Activated B cell treated with CpG ODN at 0.5 μM for 24 hours (primary cell): Measurements from ENCODE around the gene LRRC74B. TPM values are rescaled to one million over a fixed set of nuclear protein-coding genes. Genes with fewer than 3 reads are reported as not detected.

Experiments
- ATAC-seq: fragments of 200-7000 bp; cut with Tn5 transposase; one replicate; pipeline ENCODE4 v1.10.0; 2021; ENCODE audit warnings: low read depth, mild to moderate bottlenecking, moderate library complexity
- CTCF ChIA-PET: fragments of 350-600 bp; sonication (Branson Sonifier 250); formaldehyde crosslinking; loops from one replicate; lab custom pipeline; 2021; ENCODE audit warnings: antibody characterized with exemption; lab: Charles Lee
- POLR2A ChIA-PET: fragments of 350-600 bp; sonication (Branson Sonifier 250); formaldehyde crosslinking; loops from one replicate; lab custom pipeline; 2021; ENCODE audit warnings: antibody characterized with exemption; lab: Charles Lee
- DNase-seq: peaks from one replicate; pipeline ENCODE4 v3.0.0; 2022
- H3K27ac Mint-ChIP-seq: one replicate; pipeline ENCODE4 v1.8.0; 2020; ENCODE audit warnings: mixed read lengths
- H3K27me3 Mint-ChIP-seq: one replicate; pipeline ENCODE4 v1.8.0; 2021; ENCODE audit warnings: mixed read lengths
- H3K36me3 Mint-ChIP-seq: one replicate; pipeline ENCODE4 v1.8.0; 2021; ENCODE audit warnings: low read depth, mixed read lengths
- H3K4me1 Mint-ChIP-seq: one replicate; pipeline ENCODE4 v1.8.0; 2021; ENCODE audit warnings: mixed read lengths
- H3K4me3 Mint-ChIP-seq: one replicate; pipeline ENCODE4 v1.8.0; 2020; ENCODE audit warnings: mild to moderate bottlenecking, mixed read lengths
- H3K9me3 Mint-ChIP-seq: one replicate; pipeline ENCODE4 v1.8.0; 2020; ENCODE audit warnings: mixed read lengths
- intact Hi-C: fragments of 100-400 bp; cut with micrococcal nuclease; formaldehyde crosslinking; loops from one replicate; pipeline ENCODE4 v1.15.1; 2024
- total RNA-seq: library from RNA; stranded (reverse); gene quantifications from 2 replicates; pipeline ENCODE4 v1.2.3, GENCODE V29; 2022
- TF ChIP-seq, protein P1 (sequence below): fragments of 200-600 bp; IDR thresholded peaks from one replicate; pipeline ENCODE4 v1.8.0; 2022; ENCODE audit warnings: antibody characterized with exemption, mild to moderate bottlenecking

LRRC74B gene
- total RNA-seq, 1 donor from 2014 or later = not detected

DNA sequence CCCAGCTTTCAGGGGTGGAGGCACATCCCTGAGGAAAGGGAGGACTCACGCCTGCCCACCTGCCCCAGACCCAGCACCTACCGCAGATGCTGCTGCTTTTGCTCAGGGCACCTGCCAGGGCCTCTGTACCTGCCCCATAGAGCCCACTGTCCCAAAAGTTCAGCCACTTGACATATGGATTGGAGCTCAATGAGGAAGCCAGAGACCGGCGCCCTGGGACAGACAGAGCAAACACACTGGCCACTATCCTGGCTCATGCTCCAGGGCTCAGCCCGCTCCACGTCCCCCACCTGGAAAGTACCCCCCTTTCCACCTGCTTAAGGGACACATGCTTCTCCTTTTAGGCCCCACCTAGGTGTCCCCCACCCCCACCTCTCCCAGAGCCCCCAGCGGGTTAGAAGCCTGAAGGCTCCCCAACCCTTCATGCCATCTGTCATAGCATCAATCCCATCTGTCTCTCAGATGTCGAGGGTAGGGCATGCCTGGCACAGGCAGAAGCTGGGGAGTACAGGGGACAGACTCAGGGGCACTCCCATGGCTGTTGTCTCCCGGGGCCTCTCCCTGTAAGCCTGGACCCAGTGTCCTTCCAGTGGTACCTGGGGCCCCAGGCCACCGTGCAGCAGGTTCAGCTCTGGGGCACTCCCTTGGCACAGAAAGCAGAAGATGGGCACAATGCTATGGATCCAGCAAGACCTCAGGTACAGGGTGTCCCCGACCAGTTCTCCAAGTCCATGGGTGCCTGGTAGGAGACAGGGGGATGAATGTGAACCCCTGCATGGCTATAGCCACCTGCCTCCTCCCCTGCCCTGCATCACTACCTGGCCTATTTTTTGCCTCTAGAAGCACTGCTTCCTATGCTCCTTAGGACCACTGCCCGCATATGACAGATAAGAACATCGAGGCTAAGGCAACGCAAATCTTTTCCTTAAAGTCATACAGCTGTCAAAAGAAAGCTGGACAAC is 33.0 kb upstream of the LRRC74B start:
- TF ChIP-seq, protein P1, sequence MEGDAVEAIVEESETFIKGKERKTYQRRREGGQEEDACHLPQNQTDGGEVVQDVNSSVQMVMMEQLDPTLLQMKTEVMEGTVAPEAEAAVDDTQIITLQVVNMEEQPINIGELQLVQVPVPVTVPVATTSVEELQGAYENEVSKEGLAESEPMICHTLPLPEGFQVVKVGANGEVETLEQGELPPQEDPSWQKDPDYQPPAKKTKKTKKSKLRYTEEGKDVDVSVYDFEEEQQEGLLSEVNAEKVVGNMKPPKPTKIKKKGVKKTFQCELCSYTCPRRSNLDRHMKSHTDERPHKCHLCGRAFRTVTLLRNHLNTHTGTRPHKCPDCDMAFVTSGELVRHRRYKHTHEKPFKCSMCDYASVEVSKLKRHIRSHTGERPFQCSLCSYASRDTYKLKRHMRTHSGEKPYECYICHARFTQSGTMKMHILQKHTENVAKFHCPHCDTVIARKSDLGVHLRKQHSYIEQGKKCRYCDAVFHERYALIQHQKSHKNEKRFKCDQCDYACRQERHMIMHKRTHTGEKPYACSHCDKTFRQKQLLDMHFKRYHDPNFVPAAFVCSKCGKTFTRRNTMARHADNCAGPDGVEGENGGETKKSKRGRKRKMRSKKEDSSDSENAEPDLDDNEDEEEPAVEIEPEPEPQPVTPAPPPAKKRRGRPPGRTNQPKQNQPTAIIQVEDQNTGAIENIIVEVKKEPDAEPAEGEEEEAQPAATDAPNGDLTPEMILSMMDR = no peak
- Mint-ChIP-seq H3K9me3 (no peaks in the 10 kb centered on the region), H3K27ac (peak overlapping the region; percentile 92), H3K4me1 (peaks cover 27% of the 10 kb centered on the region), H3K36me3 (no peaks in the 10 kb centered on the region), H3K4me3 (no peak overlapping the region), H3K27me3 (no peaks in the 10 kb centered on the region)
- POLR2A ChIA-PET = interaction anchor here (4.6 kb wide), 1 partner anchor 10 kb away, joined by 37 read pairs; the partner anchor contains the start of gene THAP7
- ATAC-seq (no peak), DNase-seq (no peak)
- CTCF ChIA-PET = no interaction called here
- intact Hi-C loops = loop anchor here (5.0 kb wide), 1 partner anchor 310 kb away; no protein-coding TSS in a partner anchor

DNA sequence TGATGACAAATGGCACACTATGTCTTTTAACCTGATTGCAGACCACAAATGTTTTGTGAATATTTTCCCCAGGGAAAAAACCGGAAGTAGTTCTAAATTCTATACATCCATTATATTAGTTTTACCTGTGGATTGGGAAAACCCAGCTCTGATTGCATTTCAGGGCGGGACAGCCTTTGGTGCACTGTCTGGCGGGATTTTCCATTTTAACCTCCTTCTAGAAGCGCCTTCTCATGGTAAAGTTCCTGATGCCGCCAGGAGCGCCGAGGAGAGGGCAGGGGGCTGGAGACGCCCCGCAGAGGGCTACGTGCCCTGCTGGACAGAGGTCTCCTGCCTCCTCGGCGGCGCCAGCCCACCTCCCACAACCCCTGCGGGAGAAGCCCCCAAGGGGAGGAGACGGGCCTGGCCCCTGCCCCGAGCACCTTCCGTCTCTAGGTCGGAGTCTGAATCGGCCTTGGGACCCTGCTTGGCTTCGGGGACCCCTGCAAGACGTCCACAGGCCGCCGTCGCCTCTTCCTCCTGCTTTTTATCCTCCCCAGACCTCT is 32.0 kb upstream of the LRRC74B start:
- no peaks in the 10 kb centered on the region for H3K9me3 Mint-ChIP-seq
- peak overlapping the region; percentile 92 for H3K27ac Mint-ChIP-seq
- peak overlapping the region; percentile 93 for H3K4me3 Mint-ChIP-seq
- ChIA-PET CTCF (no interaction called here), POLR2A (interaction anchor here (4.6 kb wide), 1 partner anchor 11 kb away, joined by 37 read pairs; the partner anchor contains the start of gene THAP7)
- no peak for ATAC-seq
- H3K27me3 Mint-ChIP-seq = no peaks in the 10 kb centered on the region
- TF ChIP-seq, protein P1 = no peak
- H3K4me1 Mint-ChIP-seq = peaks cover 27% of the 10 kb centered on the region
- intact Hi-C loops = loop anchor here (1.0 to 5.0 kb wide), 2 partner anchors 11 to 311 kb away; partner anchors contain the start of gene THAP7
- no peaks in the 10 kb centered on the region for H3K36me3 Mint-ChIP-seq
- DNase-seq = no peak

DNA sequence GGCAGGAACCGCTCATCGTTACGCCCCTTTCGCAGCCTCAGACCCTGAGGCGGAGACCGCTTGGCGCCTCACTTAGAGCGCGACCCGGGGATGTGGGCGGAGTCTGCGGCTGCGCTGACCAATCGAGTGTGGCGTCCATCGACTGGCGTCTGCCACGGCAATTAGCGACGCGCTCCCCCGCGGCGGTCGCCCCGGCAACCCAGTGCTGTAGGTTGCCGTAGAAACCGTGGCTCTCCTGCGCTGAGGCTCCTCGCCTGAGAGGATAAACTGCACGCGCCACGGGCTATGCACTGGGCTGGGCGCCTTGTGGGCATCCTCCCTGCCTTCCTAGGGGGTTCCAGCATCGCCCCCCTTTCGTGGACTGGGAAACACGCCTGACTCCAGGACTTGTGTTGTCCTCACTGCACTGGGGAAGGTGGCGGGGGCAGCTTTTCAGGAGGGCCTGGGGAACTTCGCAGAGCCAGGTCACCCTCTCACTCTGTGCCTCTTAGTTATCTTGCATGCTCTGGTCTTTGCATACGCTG is 31.5 kb upstream of the LRRC74B start:
- peak; percentile 85 for DNase-seq
- no peaks in the 10 kb centered on the region for H3K27me3 Mint-ChIP-seq
- no peaks in the 10 kb centered on the region for H3K9me3 Mint-ChIP-seq
- intact Hi-C loops = loop anchor here (1.0 to 5.0 kb wide), 2 partner anchors 12 to 312 kb away; partner anchors contain the start of gene THAP7
- no peaks in the 10 kb centered on the region for H3K36me3 Mint-ChIP-seq
- CTCF ChIA-PET = no interaction called here
- H3K4me3 Mint-ChIP-seq = peak overlapping the region; percentile 93
- TF ChIP-seq, protein P1 = no peak
- peak; percentile 95 for ATAC-seq
- H3K4me1 Mint-ChIP-seq = peaks cover 27% of the 10 kb centered on the region
- POLR2A ChIA-PET = interaction anchor here (1.7 to 4.6 kb wide), 2 partner anchors 12 to 32 kb away, joined by 7 to 37 read pairs; partner anchors contain the start of genes LZTR1 and THAP7
- H3K27ac Mint-ChIP-seq = peak overlapping the region; percentile 92

DNA sequence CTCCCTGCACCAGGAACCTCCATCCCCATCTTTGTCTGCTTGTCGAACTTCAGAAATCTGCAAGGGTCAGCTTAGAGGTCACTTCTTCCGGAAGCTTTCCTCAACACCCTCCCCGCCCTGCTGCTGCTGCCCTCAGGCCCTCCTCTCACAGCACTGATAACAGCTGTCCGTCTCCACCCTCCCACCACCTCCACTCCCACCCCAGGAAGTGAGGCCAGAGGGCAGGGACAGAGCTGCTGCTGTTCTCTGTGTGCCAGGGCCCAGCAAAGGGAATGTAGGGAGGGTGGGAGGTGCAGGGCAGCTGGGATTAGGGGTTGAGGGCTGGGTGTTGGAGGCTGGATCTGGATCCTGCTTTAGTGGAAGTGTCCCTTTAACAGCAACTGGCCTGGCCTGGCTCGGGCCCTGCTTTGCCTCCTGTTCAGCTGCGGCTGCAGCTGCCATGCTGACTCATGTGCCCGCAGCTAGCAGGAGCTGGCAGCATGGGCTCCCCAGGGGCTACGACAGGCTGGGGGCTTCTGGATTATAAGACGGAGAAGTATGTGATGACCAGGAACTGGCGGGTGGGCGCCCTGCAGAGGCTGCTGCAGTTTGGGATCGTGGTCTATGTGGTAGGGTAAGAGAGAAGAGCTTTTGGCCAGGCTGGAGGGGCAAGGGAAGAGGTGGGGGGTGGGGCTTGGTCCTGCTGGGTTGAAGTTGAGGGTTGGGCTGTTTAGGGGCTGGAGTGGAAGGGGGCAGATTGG is 30.9 kb upstream of the LRRC74B start, which contains the start of gene P2RX6:
P2RX6 (plus strand) TSS at position 440 of the 740 bp plus-strand sequence; CDS start at position 450, 10 bp downstream.
- intact Hi-C loops = loop anchor here (1.0 to 5.0 kb wide), 2 partner anchors 13 to 313 kb away; partner anchors contain the start of gene THAP7
- POLR2A ChIA-PET = interaction anchor here (0.7 to 4.6 kb wide), 3 partner anchors 12 to 142 kb away, joined by 3 to 37 read pairs (median 7); partner anchors contain the start of genes LZTR1 and THAP7
- CTCF ChIA-PET = no interaction called here

More for the DNA sequence above, 30.9 kb upstream of the LRRC74B start, which contains the start of gene P2RX6:
- peak within 1 kb of the TSS; percentile 92 for H3K27ac Mint-ChIP-seq
- no peaks in the 10 kb centered on the region for H3K36me3 Mint-ChIP-seq
- no peak for ATAC-seq
- H3K4me1 Mint-ChIP-seq = peaks cover 27% of the 10 kb centered on the region
- DNase-seq = no peak
- H3K9me3 Mint-ChIP-seq = no peaks in the 10 kb centered on the region
- H3K27me3 Mint-ChIP-seq = no peaks in the 10 kb centered on the region
- peak within 1 kb of the TSS; percentile 93 for H3K4me3 Mint-ChIP-seq
- TF ChIP-seq, protein P1 = no peak
